ENCODE data around the gene TSPAN5. TPM values are rescaled to one million over a fixed set of nuclear protein-coding genes. Genes with fewer than 3 reads are reported as not detected.

Gene TSPAN5
- total and polyA plus RNA-seq, 9 of the 15 experiments (the other 6 are each of a cell fraction or from before 2014, with no cell fraction given): 0.58 to 6.6 (median 0.73) TPM

DNA sequence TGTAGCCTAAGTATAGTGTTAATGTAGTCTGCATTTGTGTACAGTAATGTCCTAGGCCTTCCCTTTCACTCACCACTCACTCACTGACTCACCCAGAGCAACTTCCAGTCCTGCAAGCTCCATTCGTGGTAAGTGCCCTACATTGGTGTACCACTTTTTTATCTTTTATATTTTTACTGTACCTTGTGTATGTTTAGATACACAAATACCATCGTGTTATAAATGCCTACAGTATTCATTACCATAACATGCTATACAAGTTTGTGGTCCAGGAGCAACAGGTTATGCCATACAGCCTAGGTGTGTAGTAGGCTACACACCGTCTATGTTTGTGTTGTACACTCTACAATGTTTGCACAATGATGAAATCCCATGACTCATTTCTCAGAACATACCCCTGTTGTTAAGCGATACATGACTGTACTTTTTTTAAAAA lies 15.4 kb downstream of the TSPAN5 start (continued):
- TF ChIP-seq, protein P1, sequence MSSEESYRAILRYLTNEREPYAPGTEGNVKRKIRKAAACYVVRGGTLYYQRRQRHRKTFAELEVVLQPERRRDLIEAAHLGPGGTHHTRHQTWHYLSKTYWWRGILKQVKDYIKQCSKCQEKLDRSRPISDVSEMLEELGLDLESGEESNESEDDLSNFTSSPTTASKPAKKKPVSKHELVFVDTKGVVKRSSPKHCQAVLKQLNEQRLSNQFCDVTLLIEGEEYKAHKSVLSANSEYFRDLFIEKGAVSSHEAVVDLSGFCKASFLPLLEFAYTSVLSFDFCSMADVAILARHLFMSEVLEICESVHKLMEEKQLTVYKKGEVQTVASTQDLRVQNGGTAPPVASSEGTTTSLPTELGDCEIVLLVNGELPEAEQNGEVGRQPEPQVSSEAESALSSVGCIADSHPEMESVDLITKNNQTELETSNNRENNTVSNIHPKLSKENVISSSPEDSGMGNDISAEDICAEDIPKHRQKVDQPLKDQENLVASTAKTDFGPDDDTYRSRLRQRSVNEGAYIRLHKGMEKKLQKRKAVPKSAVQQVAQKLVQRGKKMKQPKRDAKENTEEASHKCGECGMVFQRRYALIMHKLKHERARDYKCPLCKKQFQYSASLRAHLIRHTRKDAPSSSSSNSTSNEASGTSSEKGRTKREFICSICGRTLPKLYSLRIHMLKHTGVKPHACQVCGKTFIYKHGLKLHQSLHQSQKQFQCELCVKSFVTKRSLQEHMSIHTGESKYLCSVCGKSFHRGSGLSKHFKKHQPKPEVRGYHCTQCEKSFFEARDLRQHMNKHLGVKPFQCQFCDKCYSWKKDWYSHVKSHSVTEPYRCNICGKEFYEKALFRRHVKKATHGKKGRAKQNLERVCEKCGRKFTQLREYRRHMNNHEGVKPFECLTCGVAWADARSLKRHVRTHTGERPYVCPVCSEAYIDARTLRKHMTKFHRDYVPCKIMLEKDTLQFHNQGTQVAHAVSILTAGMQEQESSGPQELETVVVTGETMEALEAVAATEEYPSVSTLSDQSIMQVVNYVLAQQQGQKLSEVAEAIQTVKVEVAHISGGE (CRISPR knock-in tag; IDR thresholded peaks at IDR 0.05): no peak
- TF ChIP-seq ARID1B (IDR thresholded peaks at IDR 0.05) (peak; percentile 66), SMARCA4 (IDR thresholded peaks at IDR 0.05) (peak; percentile 61; the same call in 1 of the 2 replicates), POLR2B (IDR thresholded peaks at IDR 0.05; ENCODE audit: low read depth, partially characterized antibody) (no peak), SMARCE1 (IDR thresholded peaks at IDR 0.05) (peak; percentile 53; the same call in 1 of the 2 replicates), MAFG (tag; conservative IDR thresholded peaks at IDR 0.05) (peak; percentile 55; the same call in 1 of the 2 replicates), C11orf30 (IDR thresholded peaks at IDR 0.05; ENCODE audit: low read depth) (no peak), DPF2 (IDR thresholded peaks at IDR 0.05) (peak; percentile 62; the same call in 1 of the 2 replicates), FOSL1 (tag; conservative IDR thresholded peaks at IDR 0.05) (peak; percentile 98), JUND (IDR thresholded peaks at IDR 0.05; ENCODE audit: borderline replicate concordance, low read depth, low read length) (peak; percentile 83), JUND (tag; IDR thresholded peaks at IDR 0.05; ENCODE audit: borderline replicate concordance, low read depth, low read length) (peak; percentile 89), SREBF2 (CRISPR knock-in tag; IDR thresholded peaks at IDR 0.05) (no peak), JUN (IDR thresholded peaks at IDR 0.05; ENCODE audit: borderline replicate concordance, low read depth, low read length) (0 out of 2 replicates have a peak, but pooled peaks have one; percentile 44), JUN (CRISPR knock-in tag; IDR thresholded peaks at IDR 0.05; ENCODE audit: borderline replicate concordance) (no peak), FOXA3 (CRISPR knock-in tag; conservative IDR thresholded peaks at IDR 0.05 in 1 of 2, IDR thresholded peaks at IDR 0.05 in 1 of 2) (peak; percentile 88 to 89), BRCA1 (IDR thresholded peaks at IDR 0.05) (no peak), BRCA1 (CRISPR knock-in tag; IDR thresholded peaks at IDR 0.05) (no peak), CEBPB (tag; IDR thresholded peaks at IDR 0.05) (peak; percentile 82)
- TF ChIP-seq, protein P2, sequence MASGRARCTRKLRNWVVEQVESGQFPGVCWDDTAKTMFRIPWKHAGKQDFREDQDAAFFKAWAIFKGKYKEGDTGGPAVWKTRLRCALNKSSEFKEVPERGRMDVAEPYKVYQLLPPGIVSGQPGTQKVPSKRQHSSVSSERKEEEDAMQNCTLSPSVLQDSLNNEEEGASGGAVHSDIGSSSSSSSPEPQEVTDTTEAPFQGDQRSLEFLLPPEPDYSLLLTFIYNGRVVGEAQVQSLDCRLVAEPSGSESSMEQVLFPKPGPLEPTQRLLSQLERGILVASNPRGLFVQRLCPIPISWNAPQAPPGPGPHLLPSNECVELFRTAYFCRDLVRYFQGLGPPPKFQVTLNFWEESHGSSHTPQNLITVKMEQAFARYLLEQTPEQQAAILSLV (tag; IDR thresholded peaks at IDR 0.05): 0 out of 2 replicates have a peak, but pooled peaks have one; percentile 37

Measured in K562 (cell line).